HepG2 (cell line): ENCODE measurements around the gene SLCO4A1. TPM values are rescaled to one million over a fixed set of nuclear protein-coding genes. Genes with fewer than 3 reads are reported as not detected.

Experiments
- AHR ChIP-seq: IDR thresholded peaks from 2 replicates; pipeline ENCODE4 v1.6.1; 2018; ENCODE audit warnings: missing genetic modification reagents, missing compliant biosample characterization
- ATRX ChIP-seq: sonication (generic); formaldehyde crosslinking; IDR thresholded peaks from 2 replicates; pipeline ENCODE4 v1.4.0; 2020; ENCODE audit warnings: missing genetic modification reagents, borderline replicate concordance
- BRCA1 ChIP-seq: sonication (generic); formaldehyde crosslinking; IDR thresholded peaks from 2 replicates; pipeline ENCODE4 v1.4.0; 2020; ENCODE audit warnings: missing genetic modification reagents
- CREM ChIP-seq, 2 experiments: sonication (generic) in 1 of 2; formaldehyde crosslinking in 1 of 2; IDR thresholded peaks; 2 replicates each; pipeline versions ENCODE4 v1.4.0 to v1.6.1; 2016 to 2020; ENCODE audit warnings: antibody characterized with exemption in 1 of 2, mild to moderate bottlenecking in 1 of 2, missing genetic modification reagents in 1 of 2
- EZH2 ChIP-seq: conservative IDR thresholded peaks from 2 replicates; pipeline ENCODE4 v1.6.1; 2012; ENCODE audit warnings: mild to moderate bottlenecking, low read depth, low read length, moderate library complexity
- JUNB ChIP-seq: sonication (generic); formaldehyde crosslinking; IDR thresholded peaks from 2 replicates; pipeline ENCODE4 v1.8.0; 2022; ENCODE audit warnings: missing genetic modification reagents, mild to moderate bottlenecking, borderline replicate concordance
- NAIF1 ChIP-seq: sonication (generic); formaldehyde crosslinking; IDR thresholded peaks from 2 replicates; pipeline ENCODE4 v1.5.0; 2020; ENCODE audit warnings: mild to moderate bottlenecking, missing genetic modification reagents, borderline replicate concordance
- NR2C2 ChIP-seq: sonication (generic); formaldehyde crosslinking; IDR thresholded peaks from 2 replicates; pipeline ENCODE4 v1.4.0; 2020; ENCODE audit warnings: missing genetic modification reagents, mild to moderate bottlenecking, moderate library complexity, borderline replicate concordance
- NR2F1 ChIP-seq, 2 experiments: fragments of 450-650 bp in 1 of 2; formaldehyde crosslinking in 1 of 2; IDR thresholded peaks; 2 replicates each; pipeline versions ENCODE4 v1.5.0 to v1.6.1; 2016 to 2020; ENCODE audit warnings: mild to moderate bottlenecking in 1 of 2, missing compliant biosample characterization in 1 of 2, missing genetic modification reagents in 1 of 2, moderate library complexity in 1 of 2
- NR2F2 ChIP-seq: IDR thresholded peaks from 2 replicates; pipeline ENCODE4 v1.6.1; 2012; ENCODE audit warnings: low read depth, inconsistent platforms, borderline replicate concordance
- NR2F6 ChIP-seq, 2 experiments: IDR thresholded peaks; 2 replicates each; pipeline ENCODE4 v1.6.1; 2016; ENCODE audit warnings: antibody characterized with exemption in 1 of 2, mild to moderate bottlenecking in 1 of 2
- PTBP1 ChIP-seq: fragments of 200-400 bp; formaldehyde crosslinking; IDR thresholded peaks from 2 replicates; pipeline ENCODE4 v1.6.1; 2018; ENCODE audit warnings: low read length, low read depth; ENCODE audit not compliant: poor library complexity, severe bottlenecking
- RNF2 ChIP-seq: fragments of 450-650 bp; conservative IDR thresholded peaks from 2 replicates; pipeline ENCODE4 v1.6.1; 2016; ENCODE audit warnings: low read depth
- SATB2 ChIP-seq: sonication (generic); formaldehyde crosslinking; IDR thresholded peaks from 2 replicates; pipeline ENCODE4 v1.5.0; 2020; ENCODE audit warnings: missing genetic modification reagents
- TMF1 ChIP-seq: sonication (generic); formaldehyde crosslinking; IDR thresholded peaks from 2 replicates; pipeline ENCODE4 v1.8.1; 2022; ENCODE audit warnings: low read depth, missing genetic modification reagents
- ZBTB7A ChIP-seq: sonication (generic); formaldehyde crosslinking; IDR thresholded peaks from 2 replicates; pipeline ENCODE4 v1.8.0; 2022; ENCODE audit warnings: mild to moderate bottlenecking, missing genetic modification reagents
- ZNF431 ChIP-seq: sonication (generic); formaldehyde crosslinking; IDR thresholded peaks from 2 replicates; pipeline ENCODE4 v1.9.0; 2022; ENCODE audit warnings: missing genetic modification reagents, low read depth, mild to moderate bottlenecking, borderline replicate concordance
- ZNF878 ChIP-seq: sonication (generic); formaldehyde crosslinking; IDR thresholded peaks from 2 replicates; pipeline ENCODE4 v1.8.1; 2023; ENCODE audit warnings: mild to moderate bottlenecking, missing genetic modification reagents, moderate library complexity
- polyA plus RNA-seq, 8 experiments: library from polyadenylated mRNA; depleted of rRNA in 3 of 8; stranded (reverse) in 7 of 8; unstranded in 1 of 8; fragments of >200 nt; fragmentation: Illumina TruSeq in 4 of 8; extraction: Trizol in 4 of 8; gene quantifications; 2 replicates each; pipeline versions ENCODE4 v1.2.1 to v1.2.3, GENCODE V29; 2011 to 2016; ENCODE audit warnings: low read depth in 4 of 8, missing spikeins in 1 of 8, mixed read lengths in 1 of 8; ENCODE audit not compliant: insufficient read depth in 1 of 8
- total RNA-seq, 5 experiments: library from RNA; depleted of rRNA; stranded (reverse); fragments of >200 nt; fragmentation: Illumina TruSeq; extraction: Trizol; gene quantifications; 2 replicates each; pipeline ENCODE4 v1.2.3, GENCODE V29; 2016; ENCODE audit warnings: low read depth in 1 of 5
- TF ChIP-seq, protein P1 (sequence below): sonication (generic); formaldehyde crosslinking; IDR thresholded peaks from 2 replicates; pipeline ENCODE4 v1.5.1; 2020; ENCODE audit warnings: mild to moderate bottlenecking, missing genetic modification reagents
- TF ChIP-seq, protein P2 (sequence below): sonication (generic); formaldehyde crosslinking; IDR thresholded peaks from 2 replicates; pipeline ENCODE4 v1.9.0; 2021; ENCODE audit warnings: missing genetic modification reagents, borderline replicate concordance
- TF ChIP-seq, protein P3 (sequence below): sonication (generic); formaldehyde crosslinking; IDR thresholded peaks from 2 replicates; pipeline ENCODE4 v1.4.0; 2020; ENCODE audit warnings: missing genetic modification reagents

The SLCO4A1 gene
- total and polyA plus RNA-seq, 2 of the 13 experiments (the other 11 are each of a cell fraction or from before 2014, with no cell fraction given) = 55.5 to 112 TPM

DNA sequence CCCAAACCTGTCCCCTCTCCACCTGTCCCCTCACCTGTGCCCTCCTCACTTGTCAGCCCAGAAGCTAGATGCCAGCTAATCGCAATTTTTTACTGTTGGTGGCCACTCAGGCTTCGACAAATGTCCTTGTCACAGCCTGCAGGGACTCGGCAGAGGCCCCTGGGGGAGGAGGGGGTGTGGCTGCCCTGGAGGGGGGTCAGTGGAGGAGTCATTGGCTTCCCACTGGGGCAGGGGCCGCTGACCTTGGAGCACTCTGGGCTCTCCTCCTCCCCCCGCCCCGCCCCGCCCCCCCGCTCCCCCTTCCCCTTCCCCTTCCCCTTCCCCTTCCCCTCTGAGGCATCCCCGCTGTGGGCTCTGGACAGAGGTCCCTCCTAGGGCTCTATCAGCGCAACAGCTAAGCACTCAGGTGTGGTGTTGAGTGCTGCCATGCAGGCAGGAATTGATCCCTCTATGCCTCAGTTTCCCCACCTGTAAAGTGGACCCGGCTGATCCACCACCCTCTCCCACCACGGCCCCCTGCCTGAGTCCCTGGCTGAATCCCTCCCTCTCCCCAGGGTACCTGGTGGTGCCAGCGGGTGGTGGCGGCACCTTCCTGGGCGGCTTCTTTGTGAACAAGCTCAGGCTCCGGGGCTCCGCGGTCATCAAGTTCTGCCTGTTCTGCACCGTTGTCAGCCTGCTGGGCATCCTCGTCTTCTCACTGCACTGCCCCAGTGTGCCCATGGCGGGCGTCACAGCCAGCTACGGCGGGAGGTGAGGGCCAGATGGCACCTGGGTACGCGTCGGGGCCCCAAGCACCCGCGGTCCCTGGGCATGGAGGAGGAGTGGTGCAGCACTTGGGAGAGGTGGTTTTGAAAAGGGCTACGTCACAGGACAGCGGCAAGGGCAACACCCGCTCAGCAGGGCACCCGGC lies 23.8 kb downstream of the SLCO4A1 start (continued):
- TF ChIP-seq, protein P1, sequence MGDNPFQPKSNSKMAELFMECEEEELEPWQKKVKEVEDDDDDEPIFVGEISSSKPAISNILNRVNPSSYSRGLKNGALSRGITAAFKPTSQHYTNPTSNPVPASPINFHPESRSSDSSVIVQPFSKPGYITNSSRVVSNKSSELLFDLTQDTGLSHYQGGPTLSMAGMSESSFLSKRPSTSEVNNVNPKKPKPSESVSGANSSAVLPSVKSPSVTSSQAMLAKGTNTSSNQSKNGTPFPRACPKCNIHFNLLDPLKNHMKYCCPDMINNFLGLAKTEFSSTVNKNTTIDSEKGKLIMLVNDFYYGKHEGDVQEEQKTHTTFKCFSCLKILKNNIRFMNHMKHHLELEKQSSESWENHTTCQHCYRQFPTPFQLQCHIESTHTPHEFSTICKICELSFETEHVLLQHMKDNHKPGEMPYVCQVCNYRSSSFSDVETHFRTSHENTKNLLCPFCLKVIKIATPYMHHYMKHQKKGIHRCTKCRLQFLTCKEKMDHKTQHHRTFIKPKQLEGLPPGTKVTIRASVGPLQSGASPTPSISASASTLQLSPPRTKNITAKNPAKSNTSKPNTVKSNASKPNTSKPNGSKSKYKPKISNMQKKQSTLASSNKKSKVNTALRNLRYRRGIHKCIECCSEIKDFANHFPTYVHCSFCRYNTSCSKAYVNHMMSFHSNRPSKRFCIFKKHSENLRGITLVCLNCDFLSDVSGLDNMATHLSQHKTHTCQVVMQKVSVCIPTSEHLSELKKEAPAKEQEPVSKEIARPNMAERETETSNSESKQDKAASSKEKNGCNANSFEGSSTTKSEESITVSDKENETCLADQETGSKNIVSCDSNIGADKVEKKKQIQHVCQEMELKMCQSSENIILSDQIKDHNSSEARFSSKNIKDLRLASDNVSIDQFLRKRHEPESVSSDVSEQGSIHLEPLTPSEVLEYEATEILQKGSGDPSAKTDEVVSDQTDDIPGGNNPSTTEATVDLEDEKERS (CRISPR knock-in tag) = no peak
- TF ChIP-seq AHR (CRISPR knock-in tag) (peak; percentile 6; the same call in 1 of the 2 replicates), ZBTB7A (CRISPR knock-in tag) (peak; percentile 8; the same call in 1 of the 2 replicates), CREM (IDR thresholded peaks at IDR 0.05) (no peak), CREM (CRISPR knock-in tag; IDR thresholded peaks at IDR 0.05) (no peak), BRCA1 (CRISPR knock-in tag) (no peak), ZNF431 (CRISPR knock-in tag) (no peak), TMF1 (CRISPR knock-in tag) (no peak), NR2C2 (CRISPR knock-in tag) (no peak), NR2F1 (CRISPR knock-in tag; IDR thresholded peaks at IDR 0.05) (no peak), ATRX (no peak), PTBP1 (no peak), JUNB (no peak), ZNF878 (no peak), RNF2 (no peak), NR2F2 (no peak), SATB2 (no peak), NR2F6 (IDR thresholded peaks at IDR 0.05) (no peak), NR2F6 (CRISPR knock-in tag; IDR thresholded peaks at IDR 0.05) (no peak), EZH2 (no peak), NAIF1 (CRISPR knock-in tag) (no peak)
- TF ChIP-seq, protein P2, sequence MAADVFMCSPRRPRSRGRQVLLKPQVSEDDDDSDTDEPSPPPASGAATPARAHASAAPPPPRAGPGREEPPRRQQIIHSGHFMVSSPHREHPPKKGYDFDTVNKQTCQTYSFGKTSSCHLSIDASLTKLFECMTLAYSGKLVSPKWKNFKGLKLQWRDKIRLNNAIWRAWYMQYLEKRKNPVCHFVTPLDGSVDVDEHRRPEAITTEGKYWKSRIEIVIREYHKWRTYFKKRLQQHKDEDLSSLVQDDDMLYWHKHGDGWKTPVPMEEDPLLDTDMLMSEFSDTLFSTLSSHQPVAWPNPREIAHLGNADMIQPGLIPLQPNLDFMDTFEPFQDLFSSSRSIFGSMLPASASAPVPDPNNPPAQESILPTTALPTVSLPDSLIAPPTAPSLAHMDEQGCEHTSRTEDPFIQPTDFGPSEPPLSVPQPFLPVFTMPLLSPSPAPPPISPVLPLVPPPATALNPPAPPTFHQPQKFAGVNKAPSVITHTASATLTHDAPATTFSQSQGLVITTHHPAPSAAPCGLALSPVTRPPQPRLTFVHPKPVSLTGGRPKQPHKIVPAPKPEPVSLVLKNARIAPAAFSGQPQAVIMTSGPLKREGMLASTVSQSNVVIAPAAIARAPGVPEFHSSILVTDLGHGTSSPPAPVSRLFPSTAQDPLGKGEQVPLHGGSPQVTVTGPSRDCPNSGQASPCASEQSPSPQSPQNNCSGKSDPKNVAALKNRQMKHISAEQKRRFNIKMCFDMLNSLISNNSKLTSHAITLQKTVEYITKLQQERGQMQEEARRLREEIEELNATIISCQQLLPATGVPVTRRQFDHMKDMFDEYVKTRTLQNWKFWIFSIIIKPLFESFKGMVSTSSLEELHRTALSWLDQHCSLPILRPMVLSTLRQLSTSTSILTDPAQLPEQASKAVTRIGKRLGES (CRISPR knock-in tag) = no peak
- TF ChIP-seq, protein P3, sequence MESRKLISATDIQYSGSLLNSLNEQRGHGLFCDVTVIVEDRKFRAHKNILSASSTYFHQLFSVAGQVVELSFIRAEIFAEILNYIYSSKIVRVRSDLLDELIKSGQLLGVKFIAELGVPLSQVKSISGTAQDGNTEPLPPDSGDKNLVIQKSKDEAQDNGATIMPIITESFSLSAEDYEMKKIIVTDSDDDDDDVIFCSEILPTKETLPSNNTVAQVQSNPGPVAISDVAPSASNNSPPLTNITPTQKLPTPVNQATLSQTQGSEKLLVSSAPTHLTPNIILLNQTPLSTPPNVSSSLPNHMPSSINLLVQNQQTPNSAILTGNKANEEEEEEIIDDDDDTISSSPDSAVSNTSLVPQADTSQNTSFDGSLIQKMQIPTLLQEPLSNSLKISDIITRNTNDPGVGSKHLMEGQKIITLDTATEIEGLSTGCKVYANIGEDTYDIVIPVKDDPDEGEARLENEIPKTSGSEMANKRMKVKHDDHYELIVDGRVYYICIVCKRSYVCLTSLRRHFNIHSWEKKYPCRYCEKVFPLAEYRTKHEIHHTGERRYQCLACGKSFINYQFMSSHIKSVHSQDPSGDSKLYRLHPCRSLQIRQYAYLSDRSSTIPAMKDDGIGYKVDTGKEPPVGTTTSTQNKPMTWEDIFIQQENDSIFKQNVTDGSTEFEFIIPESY (CRISPR knock-in tag) = peak; percentile 88
